NT2/D1 (cell line): ENCODE measurements around the gene CLEC3B.

ENCODE experiments used
- SUZ12 ChIP-seq: IDR thresholded peaks from 2 replicates; pipeline ENCODE4 v1.6.1; 2011; ENCODE audit not compliant: insufficient read length, insufficient read depth; ENCODE audit errors: extremely low read depth
- YY1 ChIP-seq: IDR thresholded peaks from 2 replicates; pipeline ENCODE4 v1.6.1; 2011; ENCODE audit not compliant: insufficient read length, insufficient read depth
- ZNF274 ChIP-seq: IDR thresholded peaks from 2 replicates; pipeline ENCODE4 v1.6.1; 2011; ENCODE audit warnings: mild to moderate bottlenecking, low read depth, low read length

DNA sequence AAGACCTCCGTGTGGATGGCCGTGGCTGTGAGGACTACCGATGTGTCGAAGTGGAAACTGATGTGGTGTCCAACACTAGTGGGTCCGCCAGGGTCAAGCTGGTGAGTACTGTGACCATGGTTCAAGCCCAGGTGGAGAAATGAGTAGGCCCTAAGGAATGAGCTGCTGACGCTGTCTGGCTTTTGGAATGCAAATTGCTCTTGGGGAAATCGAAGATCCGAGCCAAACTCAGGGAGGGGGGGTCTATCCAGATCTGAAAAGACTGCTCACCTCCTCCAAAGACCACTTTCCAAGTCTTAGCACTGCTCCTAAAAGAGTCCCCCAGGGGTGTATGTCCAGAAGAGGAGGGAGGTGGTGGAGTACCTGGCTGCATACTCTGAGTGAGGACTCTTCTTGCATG lies 37.0 kb upstream of the CLEC3B start:
- TF ChIP-seq SUZ12 (no peak), ZNF274 (no peak), YY1 (no peak)
